ENCODE data around the gene RFC3.

RFC3 gene

DNA sequence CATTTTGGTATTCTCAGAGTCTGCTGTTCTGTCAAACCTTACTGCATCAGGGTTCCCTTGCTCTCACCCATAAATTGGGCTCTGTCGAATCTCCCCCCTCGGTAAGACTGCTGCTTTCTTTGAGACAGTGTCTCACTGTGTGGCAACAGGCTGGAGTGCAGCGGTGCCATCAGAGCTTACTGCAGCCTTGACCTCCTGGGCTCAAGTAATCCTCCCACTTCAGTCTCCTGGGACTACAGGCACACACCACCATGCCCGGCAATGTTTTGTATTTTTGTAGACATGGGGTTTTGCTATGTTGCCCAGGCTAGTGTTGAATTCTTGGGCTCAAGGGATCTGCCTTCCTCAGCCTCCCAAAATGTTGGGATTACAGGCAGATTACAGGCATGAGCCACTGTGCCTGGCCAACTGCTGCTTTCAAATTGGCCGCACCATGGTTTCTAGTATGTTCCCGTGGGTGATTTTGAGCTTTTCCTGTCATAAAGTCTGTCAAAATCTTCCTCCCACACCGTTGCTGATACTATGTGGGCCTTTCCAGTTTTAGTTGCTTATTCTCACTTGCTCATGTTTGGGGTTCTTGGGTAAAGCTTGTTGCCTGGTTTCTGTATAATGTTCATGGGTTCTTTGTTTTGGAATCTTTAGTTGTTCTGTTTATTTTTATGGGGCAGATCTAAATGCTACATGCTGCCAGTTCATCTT lies 10.6 kb downstream of the RFC3 start:
- H3K4me3 ChIP-seq (ENCODE audit: low read depth, low read length): no peak overlapping the region
- TF ChIP-seq CTCF (conservative IDR thresholded peaks at IDR 0.05; ENCODE audit: low read depth, low read length): no peak
- DNase-seq (ENCODE audit: low read depth): no peak

DNA sequence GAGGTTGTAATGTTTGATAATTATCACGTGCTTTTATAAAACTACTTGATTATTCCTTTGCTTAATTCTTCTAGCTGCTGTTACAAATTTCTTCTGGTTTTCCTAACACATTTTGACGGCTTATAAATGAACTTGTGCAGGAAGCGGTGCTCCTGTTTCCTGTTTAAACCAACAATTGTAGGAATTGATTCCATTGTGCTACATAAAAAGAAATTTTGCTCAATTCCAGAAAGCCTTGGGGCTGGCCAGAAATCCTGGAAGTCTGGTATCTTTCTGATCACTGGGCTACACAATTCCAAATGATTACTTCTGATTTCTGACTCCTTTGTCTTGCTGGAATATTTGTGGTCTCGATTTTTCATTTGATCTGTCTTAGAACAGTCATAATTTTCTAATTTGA lies 14.9 kb downstream of the RFC3 start:
- no peak for DNase-seq (ENCODE audit: low read depth)
- no peak for TF ChIP-seq CTCF (conservative IDR thresholded peaks at IDR 0.05; ENCODE audit: low read depth, low read length)
- H3K4me3 ChIP-seq (ENCODE audit: low read depth, low read length): no peak overlapping the region

- no peak for TF ChIP-seq CTCF (conservative IDR thresholded peaks at IDR 0.05; ENCODE audit: low read depth, low read length)
- DNase-seq (ENCODE audit: low read depth): peak; percentile 54
- H3K4me3 ChIP-seq (ENCODE audit: low read depth, low read length): no peak overlapping the region
These were observed 20.7 kb downstream of the RFC3 start for GRCh38 chr13:33838647-33839046.

- TF ChIP-seq CTCF (conservative IDR thresholded peaks at IDR 0.05; ENCODE audit: low read depth, low read length): no peak
- DNase-seq (ENCODE audit: low read depth): no peak
- no peak overlapping the region for H3K4me3 ChIP-seq (ENCODE audit: low read depth, low read length)
These were observed 22.5 kb downstream of the RFC3 start for GRCh38 chr13:33840402-33840801.

DNA sequence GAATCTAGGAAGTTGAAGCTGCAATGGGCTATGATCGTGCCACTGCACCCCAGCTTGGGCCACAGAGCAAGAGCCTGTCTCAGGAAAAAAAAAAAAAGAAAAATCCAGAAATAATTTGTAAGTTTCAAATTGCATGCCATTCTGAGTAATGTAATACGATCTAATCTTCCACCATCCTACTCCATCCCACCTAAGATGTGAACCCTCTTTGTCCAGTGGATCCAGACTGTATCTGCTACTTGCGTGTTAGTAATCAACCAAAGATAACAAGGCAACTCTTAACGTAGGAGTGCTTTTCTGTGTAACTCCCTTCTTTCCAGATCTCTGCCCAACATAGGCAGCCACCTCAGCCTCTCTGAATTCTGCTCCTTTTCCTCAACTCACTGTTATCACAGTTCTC lies 24.3 kb downstream of the RFC3 start:
- H3K4me3 ChIP-seq (ENCODE audit: low read depth, low read length): no peak overlapping the region
- no peak for DNase-seq (ENCODE audit: low read depth)
- no peak for TF ChIP-seq CTCF (conservative IDR thresholded peaks at IDR 0.05; ENCODE audit: low read depth, low read length)

GRCh38 chr13:33842986-33843385 lies 25.0 kb downstream of the RFC3 start:
- no peak overlapping the region for H3K4me3 ChIP-seq (ENCODE audit: low read depth, low read length)
- no peak for DNase-seq (ENCODE audit: low read depth)
- no peak for TF ChIP-seq CTCF (conservative IDR thresholded peaks at IDR 0.05; ENCODE audit: low read depth, low read length)

DNA sequence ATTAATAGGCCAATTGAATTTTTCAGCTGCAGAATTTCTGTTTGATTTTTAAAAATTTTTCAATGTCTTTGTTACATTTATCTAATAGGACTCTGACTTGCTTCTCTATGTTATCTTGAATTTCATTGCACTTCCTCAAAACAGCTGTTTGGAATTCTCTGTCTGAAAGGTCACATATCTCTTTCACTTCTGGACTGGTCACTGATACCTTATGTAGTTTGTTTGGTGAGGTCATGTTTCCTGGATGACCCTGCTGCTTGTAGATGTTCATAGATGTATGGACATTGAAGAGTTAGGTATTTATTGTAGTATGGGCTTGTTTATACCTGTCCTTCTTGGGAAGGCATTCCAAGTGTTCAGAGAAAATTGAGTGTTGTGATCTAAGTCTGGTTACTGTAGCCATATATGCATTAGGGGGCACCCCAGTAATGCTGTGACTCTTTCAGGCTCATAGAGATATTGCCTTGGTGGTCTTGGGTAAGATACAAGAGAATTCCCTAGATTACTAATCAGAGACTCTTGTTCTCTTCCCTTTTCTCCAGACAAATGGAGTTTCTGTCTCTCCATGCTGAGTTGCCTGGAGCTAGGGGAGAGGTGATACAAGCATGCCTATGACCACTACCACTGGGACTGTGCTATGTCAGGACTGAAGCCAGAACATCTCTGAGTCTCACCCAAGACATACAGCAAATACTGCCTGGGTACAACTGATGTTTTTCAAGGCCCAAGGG lies 27.8 kb downstream of the RFC3 start:
- TF ChIP-seq CTCF (conservative IDR thresholded peaks at IDR 0.05; ENCODE audit: low read depth, low read length): no peak
- no peak for DNase-seq (ENCODE audit: low read depth)
- no peak overlapping the region for H3K4me3 ChIP-seq (ENCODE audit: low read depth, low read length)

Measured in choroid plexus epithelial cell (primary cell).